Natural killer cell (primary cell): ENCODE results near the gene NHERF2. TPM values are rescaled to one million over a fixed set of nuclear protein-coding genes. Genes with fewer than 3 reads are reported as not detected.

ENCODE experiments used
- ATAC-seq, 3 donors: fragments of 150-1000 bp in 2 of 3; fragments of 200-7000 bp in 1 of 3; cut with Tn5 transposase; 1 replicate in 1 of 3; 2 replicates in 2 of 3; pipeline ENCODE4 v1.10.0; 2021; ENCODE audit warnings: mild to moderate bottlenecking in 2 of 3, moderate library complexity in 2 of 3
- DNase-seq, 2 donors: peaks; one replicate each; pipeline versions ENCODE4 v3.0.0 to v3.0.0-alpha.2; 2013 to 2021; ENCODE audit warnings: mixed read lengths in 1 of 2
- H3K27ac ChIP-seq: one replicate; pipeline ENCODE4 v1.5.1; 2013; ENCODE audit warnings: mild to moderate bottlenecking, low read length
- H3K27me3 ChIP-seq: one replicate; pipeline ENCODE4 v1.6.1; 2013; ENCODE audit warnings: low read length; ENCODE audit not compliant: control insufficient read depth, insufficient read depth
- H3K36me3 ChIP-seq: one replicate; pipeline ENCODE4 v1.6.1; 2013; ENCODE audit warnings: low read length; ENCODE audit not compliant: control insufficient read depth, insufficient read depth
- H3K4me1 ChIP-seq: one replicate; pipeline ENCODE4 v1.6.1; 2013; ENCODE audit warnings: low read length; ENCODE audit not compliant: control insufficient read depth, insufficient read depth
- H3K4me3 ChIP-seq: one replicate; pipeline ENCODE4 v1.5.1; 2013; ENCODE audit warnings: low read length
- H3K9me3 ChIP-seq: one replicate; pipeline ENCODE4 v1.6.1; 2013; ENCODE audit warnings: low read length; ENCODE audit not compliant: control insufficient read depth, insufficient read depth
- H3K27ac Mint-ChIP-seq, 2 donors: one replicate each; pipeline ENCODE4 v1.8.0; 2022; ENCODE audit warnings: mild to moderate bottlenecking in 2 of 2, mixed read lengths in 2 of 2, moderate library complexity in 1 of 2
- H3K27me3 Mint-ChIP-seq, 2 donors: one replicate each; pipeline ENCODE4 v1.8.0; 2022; ENCODE audit warnings: low read depth in 2 of 2, mixed read lengths in 2 of 2
- H3K36me3 Mint-ChIP-seq: one replicate; pipeline ENCODE4 v1.8.0; 2022; ENCODE audit warnings: mixed read lengths
- H3K4me1 Mint-ChIP-seq, 2 donors: one replicate each; pipeline ENCODE4 v1.8.0; 2022; ENCODE audit warnings: mixed read lengths in 2 of 2
- H3K4me3 Mint-ChIP-seq: one replicate; pipeline ENCODE4 v1.8.0; 2022; ENCODE audit warnings: mild to moderate bottlenecking, moderate library complexity, mixed read lengths
- H3K9me3 Mint-ChIP-seq, 2 donors: one replicate each; pipeline ENCODE4 v1.8.0; 2022; ENCODE audit warnings: mixed read lengths in 2 of 2
- CTCF ChIP-seq: fragments of 200-600 bp; IDR thresholded peaks from one replicate; pipeline ENCODE4 v1.8.0; 2022; ENCODE audit warnings: antibody characterized with exemption
- WGBS: methylation state at CpG from one replicate; pipeline ENCODE4 v1.1.7; 2013; ENCODE audit warnings: missing lambda C conversion rate; ENCODE audit not compliant: insufficient coverage; 5-methylcytosine and 5-hydroxymethylcytosine counted together
- intact Hi-C: fragments of 100-400 bp; cut with micrococcal nuclease; formaldehyde crosslinking; loops from one replicate; pipeline ENCODE4 v1.14.2; 2022
- total RNA-seq, 4 donors: library from RNA; stranded (reverse); fragments of 120-200 nt in 1 of 4; gene quantifications; one replicate each; pipeline versions ENCODE4 v1.2.3 to v1.2.4, GENCODE V29; 2013 to 2022

NHERF2 gene
- total RNA-seq, 3 donors from 2014 or later (not counting 1 experiment from before 2014, with no cell fraction given), result 4.3 to 7.1 (median 5.6) TPM

- Mint-ChIP-seq H3K9me3 (no peaks in the 10 kb centered on the region), H3K27ac (no peak overlapping the region), H3K4me1 (no peaks in the 10 kb centered on the region), H3K27me3 (no peaks in the 10 kb centered on the region), H3K36me3 (no peaks in the 10 kb centered on the region), H3K4me3 (no peak overlapping the region)
- no peaks in the 10 kb centered on the region for H3K36me3 ChIP-seq
- ATAC-seq (no peak), DNase-seq (no peak)
- WGBS, result 93% methylated on average over 17 of the region's 17 CpGs
- H3K27ac ChIP-seq, result no peak overlapping the region
- intact Hi-C loops, result no loop called here
- no peaks in the 10 kb centered on the region for H3K27me3 ChIP-seq
- no peak overlapping the region for H3K4me3 ChIP-seq
- no peak for TF ChIP-seq CTCF
- H3K4me1 ChIP-seq, result peaks cover 6% of the 10 kb centered on the region
- no peaks in the 10 kb centered on the region for H3K9me3 ChIP-seq
These were observed 8.2 kb downstream of the NHERF2 start for GRCh38 chr16:2034696-2035430.

GRCh38 chr16:2035431-2036199 lies 8.9 kb downstream of the NHERF2 start:
- ATAC-seq (no peak), DNase-seq (no peak)
- no peak for TF ChIP-seq CTCF
- Mint-ChIP-seq H3K36me3 (no peaks in the 10 kb centered on the region), H3K4me3 (no peak overlapping the region), H3K9me3 (no peaks in the 10 kb centered on the region), H3K27ac (no peak overlapping the region), H3K4me1 (no peaks in the 10 kb centered on the region), H3K27me3 (no peaks in the 10 kb centered on the region)
- Histone ChIP-seq H3K27ac (no peak overlapping the region), H3K27me3 (no peaks in the 10 kb centered on the region), H3K4me1 (peaks cover 6% of the 10 kb centered on the region), H3K9me3 (no peaks in the 10 kb centered on the region), H3K4me3 (no peak overlapping the region), H3K36me3 (no peaks in the 10 kb centered on the region)
- WGBS, result 94% methylated on average over 34 of the region's 34 CpGs
- intact Hi-C loops, result no loop called here

GRCh38 chr16:2036200-2036966 lies 9.7 kb downstream of the NHERF2 start:
- WGBS, result 94% methylated on average over 47 of the region's 47 CpGs
- no peak overlapping the region for H3K4me3 Mint-ChIP-seq
- no peaks in the 10 kb centered on the region for H3K36me3 ChIP-seq
- intact Hi-C loops, result no loop called here
- TF ChIP-seq CTCF, result no peak
- DNase-seq (no peak), ATAC-seq (no peak)
- no peaks in the 10 kb centered on the region for H3K9me3 Mint-ChIP-seq
- H3K4me3 ChIP-seq, result no peak overlapping the region
- H3K27ac ChIP-seq, result no peak overlapping the region
- no peaks in the 10 kb centered on the region for H3K27me3 Mint-ChIP-seq
- H3K4me1 Mint-ChIP-seq, result no peaks in the 10 kb centered on the region
- H3K36me3 Mint-ChIP-seq, result no peaks in the 10 kb centered on the region
- peaks cover 6% of the 10 kb centered on the region for H3K4me1 ChIP-seq
- H3K27me3 ChIP-seq, result no peaks in the 10 kb centered on the region
- H3K9me3 ChIP-seq, result no peaks in the 10 kb centered on the region
- H3K27ac Mint-ChIP-seq, result no peak overlapping the region
